Loucy (cell line): ENCODE data around the gene RB1.

Experiments
- H2AFZ ChIP-seq: fragments of 200-600 bp; sonication (generic); 2 replicates; pipeline ENCODE4 v1.6.0; 2016; ENCODE audit warnings: antibody characterized with exemption, mild to moderate bottlenecking, low read length, moderate library complexity
- H3F3A ChIP-seq: fragments of 200-600 bp; 2 replicates; pipeline ENCODE4 v1.6.0; 2016; ENCODE audit warnings: antibody characterized with exemption, low read depth, mild to moderate bottlenecking
- H3K27me3 ChIP-seq: fragments of 200-600 bp; sonication (generic); 2 replicates; pipeline ENCODE4 v1.6.1; 2014; ENCODE audit warnings: low read length, mild to moderate bottlenecking; ENCODE audit not compliant: insufficient read depth, poor library complexity, severe bottlenecking
- H3K36me3 ChIP-seq: fragments of 200-600 bp; sonication (generic); 2 replicates; pipeline ENCODE4 v1.6.1; 2016; ENCODE audit warnings: low read length; ENCODE audit not compliant: insufficient read depth
- H3K4me1 ChIP-seq: fragments of 200-600 bp; sonication (generic); 2 replicates; pipeline ENCODE4 v1.5.1; 2014; ENCODE audit warnings: low read length, mild to moderate bottlenecking; ENCODE audit not compliant: insufficient read depth, poor library complexity, severe bottlenecking
- H3K4me2 ChIP-seq: fragments of 200-600 bp; sonication (generic); 2 replicates; pipeline ENCODE4 v1.6.0; 2014; ENCODE audit warnings: antibody characterized with exemption, low read length, low read depth, mild to moderate bottlenecking; ENCODE audit not compliant: poor library complexity, severe bottlenecking
- H3K4me3 ChIP-seq: fragments of 200-600 bp; sonication (generic); 2 replicates; pipeline ENCODE4 v1.5.1; 2014; ENCODE audit warnings: low read length, mild to moderate bottlenecking, mixed read lengths; ENCODE audit not compliant: poor library complexity, severe bottlenecking
- H3K79me2 ChIP-seq: fragments of 200-600 bp; sonication (generic); 2 replicates; pipeline ENCODE4 v1.6.1; 2014; ENCODE audit warnings: low read length; ENCODE audit not compliant: insufficient read depth
- H3K9ac ChIP-seq: fragments of 200-600 bp; sonication (generic); 2 replicates; pipeline ENCODE4 v1.6.0; 2014; ENCODE audit warnings: mild to moderate bottlenecking, low read depth, low read length, moderate library complexity; ENCODE audit not compliant: poor library complexity, severe bottlenecking
- H3K9me2 ChIP-seq: fragments of 200-600 bp; sonication (generic); replicated peaks from 2 replicates; pipeline ENCODE4 v1.6.1; 2016; ENCODE audit warnings: low read depth, low read length, mixed read lengths
- H3K9me3 ChIP-seq: fragments of 200-600 bp; sonication (generic); 2 replicates; pipeline ENCODE4 v1.6.1; 2014; ENCODE audit warnings: mild to moderate bottlenecking, antibody characterized with exemption, low read length, low read depth; ENCODE audit not compliant: insufficient read depth
- H4K20me1 ChIP-seq: fragments of 200-600 bp; sonication (generic); 2 replicates; pipeline ENCODE4 v1.6.0; 2014; ENCODE audit warnings: antibody characterized with exemption, low read length, mild to moderate bottlenecking; ENCODE audit not compliant: insufficient read depth, poor library complexity, severe bottlenecking
- CTCF ChIP-seq: fragments of 200-600 bp; sonication (generic); conservative IDR thresholded peaks from 2 replicates; pipeline ENCODE4 v1.5.1; 2014; ENCODE audit warnings: mild to moderate bottlenecking, antibody characterized with exemption, low read length
- EZH2phosphoT487 ChIP-seq: fragments of 200-600 bp; IDR thresholded peaks from 2 replicates; pipeline ENCODE4 v1.6.1; 2018; ENCODE audit warnings: antibody characterized with exemption, mild to moderate bottlenecking, moderate library complexity, borderline replicate concordance

The RB1 gene

GRCh38 chr13:48486362-48486761 is 182.8 kb downstream of the RB1 start:
- Histone ChIP-seq H3K36me3 (peaks cover 3% of the 10 kb centered on the region; the same call in 1 of the 2 replicates), H3K4me1 (peaks cover 58% of the 10 kb centered on the region), H3K79me2 (peaks cover 45% of the 10 kb centered on the region), H3F3A (no peaks in the 10 kb centered on the region), H3K4me2 (peak overlapping the region; percentile 61), H3K9ac (peak overlapping the region; percentile 27), H3K27me3 (no peaks in the 10 kb centered on the region), H4K20me1 (no peaks in the 10 kb centered on the region), H2AFZ (no peak overlapping the region), H3K9me2 (no peaks in the 10 kb centered on the region), H3K4me3 (peak overlapping the region; percentile 41), H3K9me3 (0 out of 2 replicates have a peak, but pooled peaks cover 6% of the 10 kb centered on the region)
- TF ChIP-seq CTCF (no peak), EZH2phosphoT487 (no peak)

DNA sequence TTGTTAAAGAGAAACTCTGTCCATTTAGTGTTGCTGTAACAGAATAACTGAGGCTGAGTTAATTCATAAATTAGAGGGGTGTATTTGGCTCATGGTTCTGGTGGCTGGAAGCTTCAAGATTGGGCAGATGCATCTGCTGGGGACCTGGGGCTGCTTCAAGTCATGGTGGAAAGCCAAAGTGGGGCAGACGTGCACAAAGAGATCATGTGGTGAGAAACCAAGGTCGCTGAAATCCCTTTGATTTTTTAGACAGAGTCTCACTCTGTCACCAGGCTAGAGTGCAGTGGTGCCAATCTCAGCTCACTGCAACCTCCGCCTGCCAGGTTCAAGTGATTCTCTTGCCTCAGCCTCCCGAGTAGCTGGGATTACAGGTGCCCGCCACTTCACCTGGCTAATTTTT is 183.3 kb downstream of the RB1 start:
- Histone ChIP-seq H2AFZ (no peak overlapping the region), H3F3A (no peaks in the 10 kb centered on the region; the same call in 1 of the 2 replicates), H3K79me2 (peaks cover 50% of the 10 kb centered on the region), H3K27me3 (no peaks in the 10 kb centered on the region), H3K4me2 (peak overlapping the region; percentile 61), H3K4me1 (peaks cover 62% of the 10 kb centered on the region), H3K4me3 (peak overlapping the region; percentile 41), H3K9me2 (no peaks in the 10 kb centered on the region), H3K9me3 (0 out of 2 replicates have a peak, but pooled peaks cover 6% of the 10 kb centered on the region), H3K36me3 (peaks cover 3% of the 10 kb centered on the region; the same call in 1 of the 2 replicates), H3K9ac (peak overlapping the region; percentile 27), H4K20me1 (no peaks in the 10 kb centered on the region)
- TF ChIP-seq CTCF, result no peak
- no peak for TF ChIP-seq EZH2phosphoT487

- H2AFZ ChIP-seq, result no peak overlapping the region
- no peaks in the 10 kb centered on the region; the same call in 1 of the 2 replicates for H3K36me3 ChIP-seq
- no peaks in the 10 kb centered on the region for H3K27me3 ChIP-seq
- H4K20me1 ChIP-seq, result no peaks in the 10 kb centered on the region
- H3K9me2 ChIP-seq, result no peaks in the 10 kb centered on the region
- no peak overlapping the region for H3K9ac ChIP-seq
- H3K4me2 ChIP-seq, result peak overlapping the region; percentile 89
- TF ChIP-seq CTCF (no peak), EZH2phosphoT487 (no peak)
- peak overlapping the region; percentile 77 for H3K4me3 ChIP-seq
- H3K9me3 ChIP-seq, result 0 out of 2 replicates have a peak, but pooled peaks cover 6% of the 10 kb centered on the region
- peaks cover 52% of the 10 kb centered on the region for H3K79me2 ChIP-seq
- peaks cover 8% of the 10 kb centered on the region; the same call in 1 of the 2 replicates for H3F3A ChIP-seq
- peaks cover 71% of the 10 kb centered on the region for H3K4me1 ChIP-seq
These were observed 184.4 kb downstream of the RB1 start for GRCh38 chr13:48487968-48488367.
